Stomach (tissue), 9 donors: Measurements from ENCODE around the gene MUC5AC. TPM values are rescaled to one million over a fixed set of nuclear protein-coding genes. Genes with fewer than 3 reads are reported as not detected.

ENCODE experiments used
- DNase-seq, 2 donors: peaks; one replicate each; pipeline versions ENCODE4 v3.0.0 to v3.0.0-alpha.2; 2013 to 2019
- H3K27ac ChIP-seq, 5 donors: fragments of 200-600 bp in 4 of 5; sonication (generic) in 4 of 5; one replicate each; pipeline ENCODE4 v1.5.1; 2013 to 2019; ENCODE audit warnings: mild to moderate bottlenecking in 1 of 5, moderate library complexity in 1 of 5
- H3K27me3 ChIP-seq, 3 donors: fragments of 200-600 bp; sonication (generic); one replicate each; pipeline ENCODE4 v1.5.1; 2017 to 2019; ENCODE audit warnings: mixed run types in 1 of 3
- H3K36me3 ChIP-seq, 4 donors: fragments of 200-600 bp; sonication (generic); 1 replicate in 3 of 4; 2 replicates in 1 of 4; pipeline ENCODE4 v1.5.1; 2016 to 2019
- H3K4me1 ChIP-seq, 4 donors: fragments of 200-600 bp; sonication (generic); one replicate each; pipeline ENCODE4 v1.5.1; 2016 to 2019
- H3K4me3 ChIP-seq, 4 donors: fragments of 200-600 bp; sonication (generic) in 3 of 4; one replicate each; pipeline ENCODE4 v1.5.1; 2016 to 2019; ENCODE audit warnings: mild to moderate bottlenecking in 1 of 4
- H3K9me3 ChIP-seq, 4 donors: fragments of 200-600 bp; sonication (generic); one replicate each; pipeline ENCODE4 v1.5.1; 2016 to 2019
- EP300 ChIP-seq: sonication (generic); formaldehyde crosslinking; IDR thresholded peaks from one replicate; pipeline ENCODE4 v1.6.1; 2017; ENCODE audit warnings: antibody characterized with exemption
- POLR2A ChIP-seq, 4 donors: fragments of 450-650 bp; IDR thresholded peaks; one replicate each; pipeline ENCODE4 v1.6.1; 2016; ENCODE audit warnings: antibody characterized with exemption in 4 of 4, control low read depth in 2 of 4, mild to moderate bottlenecking in 1 of 4, moderate library complexity in 1 of 4
- POLR2AphosphoS5 ChIP-seq, 3 donors: sonication (generic); formaldehyde crosslinking; IDR thresholded peaks; one replicate each; pipeline ENCODE4 v1.6.1; 2016; ENCODE audit warnings: antibody characterized with exemption in 3 of 3
- WGBS, 5 donors: extraction: QIAGEN DNeasy Blood & Tissue Kit in 3 of 5; methylation state at CpG; one replicate each; pipeline versions ENCODE4 v1.1.5 to v1.1.7; 2013 to 2018; 5-methylcytosine and 5-hydroxymethylcytosine counted together
- intact Hi-C: fragments of 100-400 bp; cut with DNase I; formaldehyde crosslinking; loops from one replicate; pipeline ENCODE4 v1.15.1; 2023; ENCODE audit warnings: low total_unique reads
- polyA plus RNA-seq, 3 donors: library from polyadenylated mRNA; stranded (reverse); fragments of 200-250 nt; gene quantifications; one replicate each; pipeline ENCODE4 v1.2.3, GENCODE V29; 2013
- total RNA-seq, 5 donors: library from RNA; depleted of rRNA; stranded (reverse); fragments of >200 nt; gene quantifications; one replicate each; pipeline versions ENCODE4 v1.1.0 to v1.2.3, GENCODE V29; 2014 to 2016
- TF ChIP-seq, protein P1 (sequence below), 7 experiments: fragments of 450-650 bp in 4 of 7; fragments of 200-600 bp in 3 of 7; sonication (generic) in 3 of 7; IDR thresholded peaks; one replicate each; pipeline ENCODE4 v1.5.1; 2016 to 2019; ENCODE audit warnings: antibody characterized with exemption in 7 of 7, control low read depth in 2 of 7, mild to moderate bottlenecking in 1 of 7
- donor health status: healthy with polysubstance abuse.
- donor health status: Bipolar disorder and iron deficiency.
- donor health status: healthy.

The MUC5AC gene
- total and polyA plus RNA-seq, 8 donors: 2.0 to 1,253 (median 171) TPM

DNA sequence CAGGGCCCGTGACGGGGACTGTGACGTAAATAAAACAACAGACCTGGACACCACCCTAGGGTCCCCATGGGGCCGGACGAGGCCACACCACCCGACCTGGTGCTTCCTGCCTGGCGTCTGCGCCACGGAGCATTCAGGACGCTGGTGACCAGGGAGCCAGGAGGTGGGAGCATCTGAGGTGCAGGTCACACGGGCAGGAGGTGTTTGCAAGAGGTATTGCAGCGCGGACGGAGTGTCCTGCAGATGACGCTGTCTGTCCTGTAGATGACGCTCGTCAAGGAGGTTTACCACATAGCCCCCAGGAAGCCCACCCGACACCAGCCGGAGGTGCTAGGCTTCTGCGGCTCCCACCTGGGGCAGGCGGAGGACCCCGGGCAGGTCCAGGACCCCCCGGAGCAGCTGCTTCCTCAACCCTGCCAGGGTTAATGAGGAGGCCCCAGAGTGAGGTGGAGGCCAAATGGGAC, 64.1 kb downstream of the MUC5AC start:
- intact Hi-C loops: no loop called here
- DNase-seq: no peak
- Histone ChIP-seq H3K4me3 (no peak overlapping the region), H3K36me3 (no peaks in the 10 kb centered on the region), H3K27ac (no peak overlapping the region), H3K27me3 (peaks cover 9 to 89% (median 23%) of the 10 kb centered on the region in 3 donors), H3K9me3 (no peaks in the 10 kb centered on the region), H3K4me1 (peaks cover 0 to 48% (median 37%) of the 10 kb centered on the region in 4 donors)
- TF ChIP-seq, protein P1, sequence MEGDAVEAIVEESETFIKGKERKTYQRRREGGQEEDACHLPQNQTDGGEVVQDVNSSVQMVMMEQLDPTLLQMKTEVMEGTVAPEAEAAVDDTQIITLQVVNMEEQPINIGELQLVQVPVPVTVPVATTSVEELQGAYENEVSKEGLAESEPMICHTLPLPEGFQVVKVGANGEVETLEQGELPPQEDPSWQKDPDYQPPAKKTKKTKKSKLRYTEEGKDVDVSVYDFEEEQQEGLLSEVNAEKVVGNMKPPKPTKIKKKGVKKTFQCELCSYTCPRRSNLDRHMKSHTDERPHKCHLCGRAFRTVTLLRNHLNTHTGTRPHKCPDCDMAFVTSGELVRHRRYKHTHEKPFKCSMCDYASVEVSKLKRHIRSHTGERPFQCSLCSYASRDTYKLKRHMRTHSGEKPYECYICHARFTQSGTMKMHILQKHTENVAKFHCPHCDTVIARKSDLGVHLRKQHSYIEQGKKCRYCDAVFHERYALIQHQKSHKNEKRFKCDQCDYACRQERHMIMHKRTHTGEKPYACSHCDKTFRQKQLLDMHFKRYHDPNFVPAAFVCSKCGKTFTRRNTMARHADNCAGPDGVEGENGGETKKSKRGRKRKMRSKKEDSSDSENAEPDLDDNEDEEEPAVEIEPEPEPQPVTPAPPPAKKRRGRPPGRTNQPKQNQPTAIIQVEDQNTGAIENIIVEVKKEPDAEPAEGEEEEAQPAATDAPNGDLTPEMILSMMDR (IDR thresholded peaks at IDR 0.05): no peak
- TF ChIP-seq POLR2A (IDR thresholded peaks at IDR 0.05): no peak
- 86 to 95% (median 90%) methylated on average over 9 to 23 of the region's 23 CpGs for WGBS, 5 donors

DNA sequence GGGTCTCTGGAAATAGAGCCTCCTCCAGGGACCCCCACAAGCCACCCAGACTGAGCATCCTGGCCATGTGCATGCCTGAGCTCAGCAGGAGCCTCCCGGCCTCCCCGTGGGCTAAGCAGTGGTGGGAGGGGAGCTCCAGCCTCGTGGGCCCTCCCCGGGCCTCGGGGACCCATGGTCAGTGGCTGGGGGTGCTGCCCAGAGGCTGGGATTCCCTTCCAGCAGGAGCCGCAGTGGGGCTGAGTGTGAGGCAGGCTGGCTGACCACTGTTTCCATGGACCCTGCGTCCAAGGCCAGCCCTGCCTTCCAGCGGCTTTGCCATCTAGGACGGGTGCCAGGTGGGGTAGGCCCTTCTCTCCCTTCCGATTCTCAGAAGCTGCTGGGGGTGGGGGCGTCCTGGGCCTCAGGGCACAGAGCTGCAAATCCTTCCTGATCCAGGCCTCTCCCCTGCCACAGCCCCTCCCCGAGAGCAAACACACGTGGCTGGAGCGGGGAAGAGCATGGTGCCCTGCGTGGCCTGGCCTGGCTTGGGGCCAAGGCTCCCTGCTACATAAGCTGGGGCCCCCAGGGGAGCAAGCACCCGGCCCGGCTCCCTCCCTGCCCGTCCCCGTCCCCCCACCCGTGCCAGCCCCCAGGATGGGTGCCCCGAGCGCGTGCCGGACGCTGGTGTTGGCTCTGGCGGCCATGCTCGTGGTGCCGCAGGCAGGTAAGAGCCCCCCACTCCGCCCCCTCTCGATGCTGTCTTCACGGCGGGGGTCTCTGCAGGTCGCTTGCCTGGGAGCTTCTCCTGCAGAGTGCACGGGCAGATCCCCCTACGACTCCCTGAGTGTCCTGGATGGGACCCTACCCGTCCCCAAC, 65.0 kb downstream of the MUC5AC start, which contains the start of gene MUC5B:
Gene MUC5B, plus strand, starts transcription at position 576 of the 855 bp plus-strand sequence. Its CDS starts 58 bp downstream, at position 634.
- Histone ChIP-seq H3K4me1 (peaks cover 0 to 48% (median 37%) of the 10 kb centered on the region in 4 donors), H3K36me3 (no peaks in the 10 kb centered on the region), H3K27me3 (peaks cover 9 to 97% (median 23%) of the 10 kb centered on the region in 3 donors), H3K9me3 (no peaks in the 10 kb centered on the region), H3K4me3 (peak within 1 kb of the TSS in 1 of 4 donors; percentile 29), H3K27ac (no peak within 1 kb of the TSS)
- intact Hi-C loops: no loop called here
- peak; percentile 64 to 85 for DNase-seq
- WGBS, 5 donors: 26 to 42% (median 29%) methylated on average over 6 to 36 of the region's 36 CpGs
- no peak for TF ChIP-seq EP300
- TF ChIP-seq, protein P1 (IDR thresholded peaks at IDR 0.05): no peak
- TF ChIP-seq POLR2A (IDR thresholded peaks at IDR 0.05): no peak
- no peak for TF ChIP-seq POLR2AphosphoS5 (IDR thresholded peaks at IDR 0.05)

DNA sequence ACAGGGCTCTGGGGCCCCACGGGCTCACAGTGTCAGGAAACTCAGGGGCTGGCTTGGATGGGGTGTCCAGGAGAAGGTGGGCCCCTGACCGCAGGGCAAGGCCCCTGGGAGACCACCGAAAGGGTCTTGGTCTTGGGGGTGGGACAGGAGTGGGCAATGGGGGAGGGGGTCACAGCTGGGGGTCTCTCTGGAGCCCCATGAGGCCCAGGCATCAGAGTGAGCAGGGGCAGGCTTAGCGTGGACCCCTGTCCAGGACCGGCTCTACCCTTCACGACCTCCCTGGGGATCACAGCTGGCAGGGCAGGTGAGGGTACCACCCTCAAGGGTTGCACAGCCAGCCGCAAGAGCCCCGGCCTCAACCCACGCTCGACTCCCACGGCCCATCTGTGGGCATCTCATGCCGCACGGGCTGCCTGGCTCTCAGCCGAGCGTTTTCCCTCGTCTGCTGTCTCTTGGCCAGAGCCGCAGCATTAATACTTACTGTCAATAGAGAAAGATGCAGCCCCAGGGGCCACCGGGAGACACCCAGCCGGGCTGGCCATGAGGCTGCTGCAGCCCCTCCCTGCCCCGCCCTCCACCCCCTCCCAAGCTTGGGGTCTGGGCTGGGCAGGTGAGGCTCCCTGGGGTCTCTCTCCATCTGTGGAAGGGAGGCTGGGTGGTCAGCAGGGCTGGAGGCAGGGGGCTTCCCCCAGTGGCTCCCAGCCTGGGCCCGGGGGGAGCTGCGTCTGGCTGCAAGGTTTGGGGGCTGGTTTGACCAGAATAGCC, 65.8 kb downstream of the MUC5AC start:
- Histone ChIP-seq H3K36me3 (no peaks in the 10 kb centered on the region), H3K4me3 (peak overlapping the region in 1 of 4 donors; percentile 29), H3K9me3 (no peaks in the 10 kb centered on the region), H3K27me3 (peaks cover 9 to 100% (median 23%) of the 10 kb centered on the region in 3 donors), H3K4me1 (peaks cover 0 to 48% (median 37%) of the 10 kb centered on the region in 4 donors), H3K27ac (no peak overlapping the region)
- WGBS, 5 donors: 35 to 55% (median 42%) methylated on average over 14 to 22 of the region's 22 CpGs
- intact Hi-C loops: no loop called here
- DNase-seq: no peak
- TF ChIP-seq POLR2AphosphoS5 (IDR thresholded peaks at IDR 0.05) (no peak), POLR2A (IDR thresholded peaks at IDR 0.05) (no peak), EP300 (no peak)
- TF ChIP-seq, protein P1 (IDR thresholded peaks at IDR 0.05): no peak

DNA sequence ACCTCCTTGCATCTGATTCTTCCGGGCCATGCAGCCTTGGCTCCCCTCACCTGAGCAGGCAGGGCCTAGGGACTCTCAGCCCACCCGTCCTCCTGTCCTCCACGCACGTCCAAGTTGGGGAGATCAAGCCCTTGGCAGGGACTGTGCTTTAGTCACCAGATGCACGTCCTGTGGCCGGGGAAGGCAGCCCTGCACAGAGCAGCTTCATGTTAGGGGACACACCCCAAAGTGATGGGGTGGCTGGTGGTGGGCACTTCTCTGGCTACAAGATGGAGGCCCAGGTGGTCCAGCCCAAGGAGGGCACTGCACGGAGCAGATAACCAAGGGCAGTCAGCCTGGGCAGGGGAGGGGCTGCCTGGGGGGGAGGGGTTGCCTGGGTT, 66.3 kb downstream of the MUC5AC start:
- 15 to 40% (median 22%) methylated on average over 1 to 7 of the region's 7 CpGs for WGBS, 5 donors
- TF ChIP-seq POLR2AphosphoS5 (IDR thresholded peaks at IDR 0.05) (no peak), POLR2A (IDR thresholded peaks at IDR 0.05) (no peak), EP300 (no peak)
- TF ChIP-seq, protein P1 (IDR thresholded peaks at IDR 0.05): no peak
- Histone ChIP-seq H3K4me3 (peak overlapping the region in 1 of 4 donors; percentile 29), H3K9me3 (no peaks in the 10 kb centered on the region), H3K27me3 (peaks cover 9 to 100% (median 19%) of the 10 kb centered on the region in 3 donors), H3K4me1 (peaks cover 0 to 47% (median 36%) of the 10 kb centered on the region in 4 donors), H3K36me3 (no peaks in the 10 kb centered on the region), H3K27ac (no peak overlapping the region)
- intact Hi-C loops: no loop called here
- no peak for DNase-seq
